ENCODE measurements around the gene CD6.

CD6 gene

DNA sequence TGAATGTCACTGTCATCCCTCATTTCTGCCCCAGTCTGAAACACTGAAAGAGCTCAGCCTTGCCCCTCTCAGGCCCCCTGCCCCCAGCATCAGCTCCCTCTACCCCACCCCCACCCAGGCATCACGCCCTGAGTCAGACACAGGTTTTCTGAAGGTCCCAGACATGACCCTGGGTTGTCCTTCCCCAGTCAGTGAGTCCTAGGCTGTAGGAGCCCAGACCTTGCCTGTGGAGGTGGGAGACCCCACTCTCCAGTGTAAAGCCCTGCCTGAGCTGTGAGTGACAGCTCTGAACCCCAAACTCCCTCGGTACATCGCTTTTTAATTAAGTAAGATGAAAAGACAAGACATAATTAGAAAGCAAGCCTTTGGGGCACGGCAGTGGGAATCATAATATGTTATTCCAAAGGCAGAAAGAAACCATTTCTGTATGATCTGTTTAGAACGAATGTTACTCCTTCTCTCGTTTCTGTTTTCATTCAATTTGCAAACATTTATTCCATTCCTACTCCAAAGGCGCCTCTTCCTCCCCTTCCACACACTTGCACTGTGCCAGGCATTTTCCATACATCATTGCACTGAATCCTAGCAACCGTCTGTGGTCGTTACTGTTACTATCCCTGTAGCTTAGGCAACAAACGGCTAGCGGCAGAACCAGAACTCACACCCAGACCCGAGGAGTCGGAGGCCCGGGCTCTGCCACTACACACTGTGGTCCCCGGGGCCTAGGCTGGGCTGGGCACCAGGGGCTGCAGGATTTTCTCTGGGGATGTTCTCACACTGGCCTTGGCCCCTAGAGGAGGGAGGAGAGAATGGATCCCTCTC lies 63.4 kb downstream of the CD6 start:
- no peak for DNase-seq

DNA sequence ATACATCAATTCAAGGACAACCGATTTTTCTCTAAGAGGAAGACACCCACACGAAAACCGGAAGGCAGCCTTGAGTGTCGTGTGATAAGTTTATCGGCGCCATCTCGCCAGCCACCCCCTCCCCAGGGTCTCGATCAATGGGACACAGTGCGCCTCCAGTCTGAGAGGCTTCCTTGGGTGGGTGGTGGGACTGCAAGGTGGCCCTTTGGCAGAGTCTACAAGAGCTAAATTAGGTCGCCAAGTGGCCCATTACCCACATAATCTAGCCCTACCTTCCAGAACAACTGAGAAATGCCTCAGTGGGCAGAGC lies 64.0 kb downstream of the CD6 start:
- no peak for DNase-seq

GRCh38 chr11:61037441-61038093 lies 66.1 kb downstream of the CD6 start:
- DNase-seq: no peak

GRCh38 chr11:61039916-61040315 lies 68.4 kb downstream of the CD6 start:
- no peak for DNase-seq

GRCh38 chr11:61041755-61042518 lies 70.5 kb downstream of the CD6 start:
- no peak for DNase-seq

GRCh38 chr11:61042537-61042936 lies 71.1 kb downstream of the CD6 start:
- no peak for DNase-seq

GRCh38 chr11:61042961-61043540 lies 71.6 kb downstream of the CD6 start:
- DNase-seq: no peak

DNA sequence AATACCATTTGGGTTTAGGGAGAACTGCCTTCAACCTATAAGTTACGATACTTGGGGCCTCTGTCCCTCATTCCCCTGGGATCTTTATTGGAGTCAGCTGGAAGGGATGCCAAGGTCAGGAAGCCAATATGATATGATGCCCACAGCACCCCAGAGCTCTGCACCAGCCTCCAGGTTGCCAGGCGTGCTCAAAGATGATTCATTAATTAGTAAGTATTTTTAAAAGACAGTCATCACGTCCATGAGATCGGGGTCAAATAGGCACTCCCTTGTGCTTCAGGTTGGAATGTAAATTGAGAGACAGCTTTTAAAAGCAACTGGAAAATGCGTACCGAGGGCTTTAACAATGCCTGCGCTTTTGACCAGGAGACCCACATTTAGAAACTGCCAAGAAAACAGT lies 73.8 kb downstream of the CD6 start:
- DNase-seq: no peak

- no peak for DNase-seq
These were observed 75.4 kb downstream of the CD6 start for GRCh38 chr11:61046833-61047232.

DNA sequence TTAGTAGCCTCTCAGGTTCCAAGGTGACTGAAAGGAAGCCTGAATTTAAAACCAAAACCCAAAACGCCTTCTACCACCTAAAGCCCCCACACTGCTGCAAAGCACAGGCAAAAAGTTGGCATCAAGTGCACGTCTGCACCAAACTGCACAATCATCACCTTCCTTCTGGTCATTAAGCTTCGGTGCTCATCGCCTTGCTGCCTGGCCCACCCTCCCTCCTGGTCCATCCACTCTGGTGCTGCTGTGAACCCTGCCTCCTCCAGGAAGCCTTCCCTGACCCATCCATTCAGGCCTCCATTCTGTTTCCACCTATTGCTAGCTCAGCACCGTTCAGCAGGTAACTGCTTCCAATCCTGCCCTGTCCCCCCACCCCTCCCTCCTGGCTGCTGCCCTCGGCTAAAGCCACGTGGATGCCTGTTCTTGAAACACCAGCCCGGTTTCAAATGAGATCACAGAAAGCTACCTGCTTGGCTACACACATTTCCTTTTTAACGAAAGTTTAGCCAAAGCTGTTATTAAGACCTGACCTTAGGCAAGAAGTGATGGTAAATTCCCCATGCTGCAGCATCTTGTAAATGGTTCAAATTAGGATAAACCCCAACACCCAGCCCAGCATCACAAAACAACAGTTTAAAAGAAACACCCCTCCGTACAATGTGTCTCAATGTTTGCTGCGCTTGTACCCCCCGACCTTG lies 77.0 kb downstream of the CD6 start:
- DNase-seq: no peak

- no peak for DNase-seq
These were observed 77.5 kb downstream of the CD6 start for GRCh38 chr11:61049063-61049377.

GRCh38 chr11:61049859-61050258 lies 78.4 kb downstream of the CD6 start:
- DNase-seq: no peak

- no peak for DNase-seq
These were observed 80.9 kb downstream of the CD6 start for GRCh38 chr11:61052182-61052972.

DNA sequence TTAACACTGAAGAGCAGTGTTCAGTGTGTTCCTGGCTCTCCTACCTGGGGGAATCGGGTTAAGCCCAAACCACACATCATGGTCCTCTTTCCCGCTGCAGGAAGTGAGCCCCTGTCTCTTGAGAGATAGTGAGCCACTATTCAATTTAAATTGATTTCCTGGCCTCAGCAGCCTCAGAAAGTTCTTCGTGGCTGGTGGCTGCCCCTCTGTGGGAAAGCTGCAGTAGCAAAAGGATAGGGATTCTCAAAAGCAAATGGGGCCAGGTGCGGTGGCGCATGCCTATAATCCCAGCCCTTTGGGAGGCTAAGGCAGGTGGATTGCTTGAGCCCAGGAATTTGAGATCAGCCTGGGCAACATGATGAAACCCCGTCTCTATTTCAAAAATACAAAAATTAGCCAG lies 81.7 kb downstream of the CD6 start:
- DNase-seq: no peak

GRCh38 chr11:61054513-61054912 lies 83.0 kb downstream of the CD6 start:
- DNase-seq: no peak

DNA sequence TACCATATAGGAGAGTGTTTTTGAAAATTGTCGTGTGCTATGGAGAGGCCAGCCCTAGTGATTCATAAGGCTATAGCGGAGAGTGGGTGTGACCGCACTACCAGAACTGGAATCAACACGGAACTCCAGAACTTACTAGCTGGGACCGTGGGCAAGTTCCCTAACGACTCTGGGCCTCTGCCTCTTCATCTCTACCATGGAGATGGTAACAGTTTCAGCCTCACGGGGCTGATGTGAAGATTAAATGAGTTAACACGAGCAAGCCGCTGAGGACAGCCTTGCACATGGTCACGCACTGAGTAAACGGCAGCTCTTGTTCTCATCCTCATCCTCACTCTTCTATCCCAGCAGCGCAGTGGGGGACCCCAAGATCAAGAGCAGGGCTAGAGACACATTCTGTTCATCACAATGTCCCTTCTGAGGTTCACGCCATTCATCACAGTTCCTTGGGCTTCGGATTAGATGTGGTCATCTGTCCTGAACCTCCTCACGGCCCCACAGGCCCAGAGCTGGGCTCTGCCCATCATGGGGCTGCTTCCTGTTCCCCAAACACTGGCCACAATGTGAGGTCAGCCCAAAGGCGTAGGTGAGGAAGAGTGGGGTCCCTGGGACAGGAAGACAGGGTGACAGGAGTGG lies 83.6 kb downstream of the CD6 start:
- no peak for DNase-seq

DNA sequence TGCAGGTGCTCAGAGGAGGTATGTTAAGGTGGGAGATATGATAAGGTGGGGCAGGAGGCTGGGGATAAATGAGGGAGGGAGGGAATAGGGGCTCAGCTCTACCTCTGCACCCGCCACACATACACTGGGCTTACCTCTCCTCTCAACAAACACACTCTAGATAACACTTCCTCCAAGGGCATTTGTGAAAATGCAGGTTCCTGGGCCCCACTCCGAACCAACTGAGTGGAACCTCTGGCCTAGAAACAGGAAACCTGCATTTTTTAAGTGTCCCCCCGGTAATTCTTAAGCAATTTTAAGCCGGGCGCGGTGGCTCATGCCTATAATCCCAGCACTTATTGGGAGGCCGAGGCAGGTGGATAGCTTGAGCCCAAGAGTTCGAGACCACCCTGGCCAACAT lies 84.3 kb downstream of the CD6 start:
- no peak for DNase-seq

GRCh38 chr11:61056571-61056970 lies 85.1 kb downstream of the CD6 start:
- DNase-seq: no peak

DNA sequence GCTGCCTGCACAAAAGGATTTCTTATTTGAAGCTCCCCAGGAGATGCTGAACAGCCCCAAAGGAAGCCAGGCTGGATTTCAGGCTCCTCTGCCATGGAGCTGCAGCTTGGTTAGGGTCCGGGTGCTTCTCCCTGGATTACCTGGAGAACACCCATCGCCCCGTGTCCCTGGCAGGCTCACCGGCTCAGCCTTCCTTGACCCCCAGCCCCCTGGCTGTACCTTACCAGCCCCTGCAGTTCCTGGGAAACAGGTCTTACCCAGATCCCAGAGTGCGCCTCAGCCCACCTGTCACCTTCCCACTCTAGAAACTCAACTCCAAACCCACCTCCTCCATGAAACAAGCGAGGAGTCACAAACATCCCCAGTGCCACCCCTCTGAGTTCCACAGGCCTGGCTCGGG lies 85.5 kb downstream of the CD6 start:
- no peak for DNase-seq

GRCh38 chr11:61057615-61058014 lies 86.1 kb downstream of the CD6 start:
- DNase-seq: no peak

- DNase-seq: no peak
These were observed 87.2 kb downstream of the CD6 start for GRCh38 chr11:61058583-61059259.

Measured in hippocampal formation (tissue), 2 donors.